NCI-H2107 treated with DMSO at 0.1 percent for 48 hours (cell line): ENCODE measurements around the gene XYLT2.
A peak's percentile ranks its signal among the peaks of the same experiment; 100 is the strongest.
"Not testable (repeated sequence)": the region's sequence is repeated elsewhere in the genome, so short reads cannot be mapped to it uniquely, and the experiment has no call there.

Source experiments
- DNase-seq: peaks from one replicate; lab custom pipeline; 2025; ENCODE audit not compliant: unreplicated experiment; lab: John Stamatoyannopoulos, UW

Gene XYLT2

DNA sequence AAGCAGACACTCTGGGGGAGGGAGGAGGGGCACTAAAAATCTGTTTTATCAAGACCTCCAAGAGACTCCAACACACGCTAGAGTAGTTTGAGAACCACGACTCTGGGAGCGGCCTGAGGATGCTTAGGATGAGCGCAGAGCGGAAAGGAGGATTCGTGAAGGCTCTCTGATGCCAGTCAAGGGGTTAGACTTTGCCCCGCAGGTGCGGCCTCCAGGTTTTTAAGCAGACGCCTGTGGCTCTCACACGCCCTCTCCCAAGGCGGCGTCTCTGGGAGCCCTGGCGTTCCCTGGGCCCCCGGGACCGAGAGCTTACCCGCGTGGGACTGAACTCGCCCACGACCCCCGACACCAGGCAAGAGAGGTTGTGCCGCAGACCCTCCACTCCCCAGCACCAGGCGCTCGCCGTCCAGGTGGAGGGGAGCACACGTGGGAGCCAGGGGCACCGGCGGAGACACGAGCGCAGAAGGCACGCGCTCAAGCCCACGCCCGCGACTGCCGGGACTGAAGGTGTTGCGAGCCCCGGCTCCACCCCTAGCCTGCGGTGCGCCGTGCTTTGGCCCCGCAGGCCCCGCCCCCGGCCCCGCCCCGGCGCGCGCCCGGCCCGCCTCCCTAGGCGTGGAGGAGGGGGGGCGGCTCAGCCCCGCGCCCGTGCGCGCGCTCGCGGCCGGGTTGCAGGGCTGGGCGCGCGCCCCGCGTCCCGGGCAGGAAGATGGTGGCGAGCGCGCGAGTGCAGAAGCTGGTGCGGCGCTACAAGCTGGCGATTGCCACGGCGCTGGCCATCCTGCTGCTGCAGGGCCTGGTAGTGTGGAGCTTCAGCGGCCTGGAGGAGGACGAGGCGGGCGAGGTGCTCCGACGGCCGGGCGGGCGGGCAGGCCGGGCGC is at the start of gene XYLT2:
XYLT2 (plus strand) TSS at position 695 of the 881 bp plus-strand sequence; CDS start at position 710, 15 bp downstream.
- DNase-seq: peak; percentile 23

DNA sequence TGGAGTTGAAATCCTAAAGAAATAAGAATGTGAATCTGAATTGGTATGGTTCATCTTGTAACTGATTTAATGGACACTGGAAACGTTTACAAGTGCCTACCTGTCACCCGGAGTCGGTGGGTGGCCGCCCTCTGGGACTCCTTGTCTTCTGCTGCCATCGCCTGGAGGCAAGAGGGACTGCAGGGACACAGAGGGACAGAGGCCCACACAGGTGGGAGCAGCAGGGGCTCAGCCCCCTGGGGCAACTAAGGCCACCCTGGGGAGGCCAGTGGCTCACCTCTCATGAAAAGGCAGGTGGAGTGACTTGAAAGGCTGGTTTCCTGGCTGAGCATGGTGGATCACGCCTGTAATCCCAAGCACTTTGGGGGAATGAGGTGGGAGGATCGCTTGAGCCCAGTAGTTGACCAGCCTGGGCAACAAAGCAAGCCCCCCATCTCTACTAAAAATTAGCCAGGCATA is 48.5 kb upstream of the XYLT2 start:
- DNase-seq: no peak

DNA sequence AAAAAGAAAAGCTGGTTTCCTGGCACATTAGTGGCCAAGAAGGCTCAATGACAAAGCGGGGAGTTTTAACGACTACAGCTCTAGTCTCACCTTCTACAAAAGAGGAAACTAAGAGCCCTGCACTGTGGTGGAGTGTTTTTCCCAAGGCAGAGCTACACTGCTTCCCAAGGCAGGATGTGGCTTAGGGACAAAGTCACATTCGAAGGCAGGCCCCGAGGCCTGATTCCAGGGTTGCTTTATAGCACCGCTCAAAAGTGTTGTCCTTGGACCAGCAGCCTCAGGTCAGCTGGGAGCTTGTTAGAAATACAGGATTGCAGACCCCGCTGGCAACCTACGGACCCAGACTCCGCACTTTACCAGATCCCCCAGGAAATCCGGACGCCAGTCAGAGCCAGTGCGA is 47.9 kb upstream of the XYLT2 start:
- no peak for DNase-seq

DNA sequence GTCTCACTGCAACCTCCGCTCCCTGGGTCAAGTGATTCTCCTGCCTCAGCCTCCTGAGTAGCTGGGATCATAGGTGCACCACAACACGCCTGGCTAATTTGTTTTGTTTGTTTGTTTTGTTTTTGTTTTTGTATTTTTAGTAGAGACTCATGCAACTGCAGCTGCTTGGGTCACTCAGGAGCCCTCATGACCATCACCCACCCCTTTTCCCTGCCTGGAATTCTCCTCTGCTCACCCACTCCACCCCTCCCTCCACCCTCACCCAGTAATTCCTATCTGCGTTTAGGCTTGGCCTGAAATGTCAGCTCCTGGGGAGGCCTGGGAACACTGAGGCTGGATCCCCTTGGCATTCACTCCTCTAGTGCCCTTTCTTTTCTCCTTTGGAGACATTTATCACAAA is 46.1 kb upstream of the XYLT2 start:
- no peak for DNase-seq

DNA sequence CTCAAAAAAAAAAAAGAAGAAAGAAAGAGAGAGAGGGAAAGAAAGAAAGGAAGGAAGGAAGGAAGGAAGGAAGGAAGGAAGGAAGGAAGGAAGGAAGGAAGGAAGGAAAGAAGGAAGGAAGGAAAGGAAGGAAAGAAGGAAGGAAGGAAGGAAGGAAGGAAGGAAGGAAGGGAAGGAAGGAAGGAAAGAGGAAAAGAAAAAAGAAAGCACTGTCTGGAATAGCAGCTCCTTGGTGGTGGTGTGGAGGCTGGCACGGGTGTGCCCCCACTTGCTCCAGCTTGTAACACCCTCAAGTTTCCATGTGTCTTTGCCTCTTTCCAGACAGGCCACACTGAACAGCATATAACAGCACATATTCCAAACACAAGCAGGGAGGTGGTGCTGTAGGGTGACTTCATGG is 45.1 kb upstream of the XYLT2 start:
- DNase-seq: not testable (repeated sequence)

DNA sequence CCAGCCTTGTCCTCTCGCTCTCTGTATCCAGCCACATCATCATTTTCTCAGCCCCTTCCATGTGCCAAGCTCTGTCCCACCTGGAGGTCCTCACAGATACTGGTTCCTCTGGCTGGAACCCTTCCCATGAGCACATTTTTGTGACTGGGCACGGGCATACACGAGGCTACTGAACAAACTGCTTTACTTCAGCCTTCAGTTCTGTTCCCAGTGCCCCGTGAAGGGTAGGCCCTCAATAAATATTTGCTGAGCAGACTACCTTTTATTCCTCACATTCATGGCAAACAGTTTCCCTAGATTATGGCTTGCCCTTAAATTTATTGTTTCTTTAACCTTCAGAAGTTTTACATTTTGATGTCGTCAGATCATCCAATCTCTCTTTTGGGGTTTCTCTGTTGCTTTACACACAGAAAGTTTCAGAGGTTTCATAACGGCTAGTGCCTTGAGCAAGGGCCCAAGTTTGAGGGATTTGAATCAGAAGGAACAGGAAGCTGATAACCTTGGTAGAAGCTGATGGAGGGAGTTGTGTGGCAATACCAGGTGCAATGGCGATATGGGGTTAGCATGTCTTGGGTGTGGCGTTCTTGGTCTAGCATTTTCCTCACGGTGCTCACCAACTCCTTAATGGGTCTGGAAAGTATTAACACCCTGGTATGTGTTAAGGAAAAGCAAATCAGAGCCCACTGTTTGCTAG is 43.9 kb upstream of the XYLT2 start:
- DNase-seq: no peak

DNA sequence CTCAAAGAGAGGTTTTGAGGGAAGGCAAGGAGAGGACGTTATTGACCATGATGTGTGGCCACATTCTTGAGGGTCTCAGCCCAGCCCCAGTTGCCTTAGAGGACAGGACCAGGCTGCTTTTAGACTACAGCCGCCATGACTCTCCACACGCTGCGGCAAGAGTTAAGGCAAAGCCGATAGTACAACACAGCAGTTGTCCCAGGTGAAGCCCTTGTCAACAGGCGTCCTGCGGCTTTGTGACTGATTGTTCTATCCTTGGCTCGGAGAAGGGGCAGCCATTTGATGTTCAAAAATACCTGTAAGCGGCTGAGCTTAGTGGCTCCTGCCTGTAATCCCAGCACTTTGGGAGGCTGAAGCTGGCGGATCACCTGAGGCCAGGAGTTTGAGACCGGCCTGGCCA is 42.9 kb upstream of the XYLT2 start:
- DNase-seq: no peak

DNA sequence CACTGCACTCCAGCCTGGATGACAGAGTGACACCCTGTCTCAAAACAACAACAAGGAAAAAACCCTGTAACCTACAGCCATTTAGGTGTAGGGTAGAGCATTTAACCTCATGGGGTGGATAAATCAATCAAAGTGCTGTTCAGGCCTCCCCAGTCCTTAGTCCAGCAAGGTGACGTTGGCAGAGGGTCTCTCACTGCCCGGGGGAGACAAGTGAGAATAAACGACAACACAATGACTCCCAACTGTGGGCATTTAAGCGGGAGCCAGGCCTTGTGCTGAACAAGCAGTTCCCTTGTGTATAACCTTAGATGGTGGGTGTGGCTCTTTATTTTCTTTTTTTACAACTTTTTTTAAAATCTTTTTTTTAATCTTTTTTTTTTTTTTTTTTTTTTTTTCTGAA is 42.3 kb upstream of the XYLT2 start:
- no peak for DNase-seq

DNA sequence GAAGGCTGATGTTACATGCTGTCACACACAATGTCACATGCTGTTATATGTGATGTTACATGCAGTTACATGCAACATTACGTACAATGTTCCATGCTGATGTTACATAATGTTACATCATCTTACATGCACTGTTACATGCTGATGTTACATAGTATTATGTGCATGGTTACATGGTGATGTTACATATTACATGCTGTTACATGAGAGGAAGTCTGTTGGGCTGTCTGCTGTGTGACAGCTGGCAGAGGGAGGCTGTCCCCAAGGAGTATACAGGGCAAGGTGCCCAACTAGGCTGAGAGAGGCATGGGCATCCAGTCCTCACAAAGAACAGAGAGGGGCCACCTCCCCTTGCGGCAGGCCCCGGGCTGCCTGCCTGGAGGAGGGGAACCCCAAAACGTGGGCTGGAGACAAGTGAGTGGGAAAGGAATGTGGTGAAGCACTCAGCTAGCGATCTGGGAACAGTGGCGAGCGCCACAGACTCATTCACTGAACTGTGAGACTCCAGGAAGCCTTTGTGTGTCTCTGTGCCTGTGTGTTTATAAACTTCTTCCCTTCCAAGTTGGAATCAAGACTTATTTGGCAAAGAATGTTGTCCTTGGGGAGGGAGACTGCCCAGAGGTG is 41.0 kb upstream of the XYLT2 start:
- no peak for DNase-seq

DNA sequence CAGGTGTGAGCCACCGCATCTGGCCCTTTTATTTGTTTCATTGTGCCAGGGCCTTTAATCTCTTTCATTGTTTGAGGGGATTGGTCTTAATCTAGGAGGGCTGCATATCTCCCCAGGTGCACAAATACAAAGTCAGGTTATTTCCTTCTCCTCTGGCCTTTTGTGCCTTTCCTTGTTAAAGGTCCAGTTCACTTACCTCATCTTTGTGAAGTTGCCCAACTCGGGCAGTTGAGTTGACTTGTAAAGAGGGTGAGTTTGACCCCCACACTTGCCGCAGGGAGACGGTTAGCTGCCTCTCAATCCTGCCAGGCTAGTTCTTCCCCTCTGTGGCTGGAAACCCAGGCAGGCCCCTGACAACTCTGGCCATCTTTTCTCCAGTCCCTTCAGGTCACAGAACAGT is 38.3 kb upstream of the XYLT2 start:
- DNase-seq: no peak

DNA sequence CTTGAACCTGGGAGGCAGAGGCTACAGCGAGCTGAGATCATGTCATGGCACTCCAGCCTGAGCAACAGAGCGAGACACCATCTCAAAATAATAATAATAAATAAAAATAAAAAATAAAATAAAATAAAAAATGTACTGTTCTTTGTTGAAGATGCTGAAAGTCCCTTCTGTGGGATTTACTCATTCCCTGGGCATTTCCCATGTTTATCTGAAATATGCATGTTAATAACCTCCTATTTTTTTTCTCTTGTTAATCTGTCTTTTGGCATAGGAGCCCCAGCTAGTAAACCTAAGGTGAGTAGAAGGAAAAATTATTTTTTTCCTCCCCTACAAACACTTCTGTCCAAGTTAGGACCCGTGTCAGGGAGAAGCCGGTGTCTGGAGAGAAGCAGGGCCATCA is 37.3 kb upstream of the XYLT2 start:
- no peak for DNase-seq

DNA sequence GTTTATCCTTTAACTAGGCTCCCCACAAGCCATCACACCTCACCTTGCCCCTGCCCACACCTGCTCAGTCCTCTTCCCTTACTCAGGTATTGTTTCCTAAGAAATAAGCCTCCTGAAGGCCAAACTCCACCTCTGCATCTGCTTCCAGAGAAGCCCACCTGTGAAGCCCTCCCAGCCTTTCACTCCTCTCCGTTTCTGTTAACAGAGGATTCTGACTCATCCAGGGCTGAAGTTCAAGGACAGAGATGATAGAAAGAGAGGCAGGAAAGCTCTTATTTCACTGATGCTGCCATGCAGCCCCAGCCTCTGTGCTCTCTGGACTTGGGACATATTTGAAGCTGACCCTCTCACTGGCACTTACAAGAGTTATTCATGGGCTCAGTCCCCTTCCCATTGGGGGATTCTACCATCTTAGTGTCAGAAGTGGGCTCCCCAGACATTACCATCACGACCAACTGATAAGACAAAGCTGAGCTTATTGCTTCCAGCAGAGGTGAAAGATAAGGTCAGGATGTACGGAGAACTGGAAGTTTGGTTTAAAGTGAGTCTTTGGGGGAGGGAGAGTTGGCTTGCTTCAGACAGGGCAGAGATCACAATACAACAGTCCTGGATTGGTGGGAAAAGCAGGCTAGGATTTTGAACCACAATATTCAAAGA is 35.3 kb upstream of the XYLT2 start:
- DNase-seq: no peak

DNA sequence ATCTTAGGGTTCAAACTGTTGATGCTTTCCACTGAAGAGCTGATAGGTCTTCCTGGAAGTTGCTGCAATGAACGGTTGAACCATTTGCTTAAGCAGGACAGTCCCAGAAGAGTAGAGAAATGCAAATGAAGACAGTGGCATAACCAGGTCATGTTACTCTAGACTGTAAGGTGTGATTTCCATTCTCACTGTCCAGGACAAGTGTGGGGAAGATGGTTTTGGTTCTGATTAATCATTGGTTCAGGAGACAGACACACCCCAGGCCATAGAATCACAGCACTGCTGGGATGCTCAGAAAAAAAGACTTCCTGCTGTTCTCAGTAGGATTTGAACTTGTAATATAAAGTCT is 34.8 kb upstream of the XYLT2 start:
- no peak for DNase-seq

DNA sequence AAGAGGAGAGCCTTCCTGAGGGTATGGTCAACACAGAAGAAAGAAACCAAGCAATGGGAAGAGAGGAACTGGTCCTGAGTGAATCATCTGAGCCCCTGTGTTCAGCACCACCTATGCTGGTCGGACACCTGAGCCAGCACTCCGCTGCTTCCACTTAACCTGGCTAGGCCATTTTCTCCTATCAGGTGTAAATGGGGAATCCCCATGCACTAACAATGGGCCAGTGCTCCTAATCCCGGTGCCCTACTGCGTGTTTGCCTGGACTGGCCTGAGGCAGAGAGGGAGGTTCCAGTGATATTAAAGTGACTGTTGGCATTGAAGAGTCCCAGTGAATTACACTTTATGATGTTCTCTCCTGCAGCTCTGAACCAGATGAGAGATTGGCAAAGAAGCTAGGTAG is 34.4 kb upstream of the XYLT2 start:
- no peak for DNase-seq

DNA sequence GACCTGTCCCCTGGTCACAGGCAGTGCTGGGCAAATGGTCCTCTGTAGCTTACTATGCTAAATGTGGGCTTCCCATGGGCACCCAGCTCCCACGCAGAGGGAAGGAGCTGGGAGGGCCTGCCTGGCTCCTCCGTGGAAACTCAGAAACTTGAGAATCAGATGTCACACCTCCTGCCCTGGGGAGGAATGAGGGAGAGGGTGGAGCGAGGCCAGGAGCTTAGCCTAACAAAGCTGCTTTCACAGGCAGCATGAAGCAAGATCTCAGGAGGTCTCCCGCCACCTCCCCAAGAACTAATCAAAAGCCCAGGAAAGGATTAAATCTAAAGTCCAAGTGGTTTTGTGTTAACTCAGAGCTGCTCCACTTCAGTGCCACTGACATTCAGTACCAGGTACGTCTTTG is 33.6 kb upstream of the XYLT2 start:
- DNase-seq: no peak

DNA sequence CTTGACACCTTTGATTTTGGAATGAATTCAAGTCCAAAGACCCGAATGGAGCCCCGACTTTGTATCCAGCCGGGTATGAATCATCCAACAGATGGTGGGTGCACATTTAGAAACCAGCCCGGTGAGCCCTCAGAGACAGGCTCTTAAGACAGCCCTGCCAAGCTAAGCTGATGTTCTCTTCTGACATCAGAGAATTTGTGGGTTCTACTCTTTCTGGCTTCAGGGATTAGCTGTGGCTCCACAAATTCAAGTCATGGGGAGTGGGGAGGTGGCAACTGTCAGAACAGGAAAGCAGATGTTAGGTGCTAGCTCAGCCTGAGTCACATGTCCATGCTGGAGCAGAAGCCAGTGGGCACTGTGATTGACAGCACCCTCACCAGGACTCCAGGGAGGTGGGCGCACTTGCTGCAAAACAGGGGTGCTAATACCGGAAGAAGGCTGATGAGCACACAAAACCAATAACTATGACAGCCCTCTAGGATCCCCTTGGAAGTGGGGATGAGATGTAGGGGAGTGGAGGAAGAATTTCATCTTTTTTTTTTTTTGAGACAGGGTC is 31.4 kb upstream of the XYLT2 start:
- DNase-seq: no peak

DNA sequence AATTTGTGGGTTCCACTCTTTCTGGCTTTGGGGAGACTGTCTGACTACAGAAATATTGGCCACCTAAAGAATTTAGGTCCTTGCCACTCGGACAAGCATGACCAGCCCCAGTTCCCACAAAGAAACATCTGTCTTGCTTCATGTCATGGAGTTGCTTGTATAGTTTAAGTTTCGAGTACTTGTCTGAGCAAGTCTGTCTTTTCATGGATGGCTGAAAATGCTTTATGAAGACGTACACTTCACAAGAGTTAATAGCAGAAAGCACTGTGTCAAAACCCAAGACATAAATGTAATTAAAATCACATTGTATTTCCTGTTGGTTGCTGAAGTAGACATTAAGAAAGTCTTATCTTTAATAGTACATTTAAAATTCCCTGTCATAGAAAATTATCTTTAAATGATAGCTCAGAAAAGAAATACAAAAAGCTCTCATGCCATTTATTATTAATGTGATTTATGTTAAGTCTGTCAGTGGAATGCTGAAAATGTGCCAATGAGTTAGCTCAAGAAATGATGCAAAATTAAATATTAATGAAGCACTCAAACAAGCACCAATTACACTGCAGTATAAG is 29.8 kb upstream of the XYLT2 start:
- peak; percentile 15 for DNase-seq

DNA sequence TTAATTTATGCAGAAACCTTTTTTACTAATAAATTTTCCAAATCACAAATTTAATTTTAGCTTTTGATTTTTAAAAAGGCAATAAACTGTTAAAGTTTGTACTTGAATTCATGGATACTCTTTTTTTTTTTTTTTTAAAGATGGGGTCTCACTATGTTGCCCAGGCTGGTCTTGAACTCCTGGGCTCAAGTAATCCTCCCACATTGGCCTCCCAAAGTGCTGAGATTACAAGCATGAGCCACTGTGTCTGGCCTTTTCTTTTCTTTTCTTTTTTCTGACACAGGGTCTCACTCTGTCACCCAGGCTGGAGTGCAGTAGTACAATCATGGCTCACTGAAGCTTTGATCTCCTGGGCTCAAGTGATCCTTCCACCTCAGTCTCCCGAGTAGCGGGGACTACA is 29.3 kb upstream of the XYLT2 start:
- not testable (repeated sequence) for DNase-seq

DNA sequence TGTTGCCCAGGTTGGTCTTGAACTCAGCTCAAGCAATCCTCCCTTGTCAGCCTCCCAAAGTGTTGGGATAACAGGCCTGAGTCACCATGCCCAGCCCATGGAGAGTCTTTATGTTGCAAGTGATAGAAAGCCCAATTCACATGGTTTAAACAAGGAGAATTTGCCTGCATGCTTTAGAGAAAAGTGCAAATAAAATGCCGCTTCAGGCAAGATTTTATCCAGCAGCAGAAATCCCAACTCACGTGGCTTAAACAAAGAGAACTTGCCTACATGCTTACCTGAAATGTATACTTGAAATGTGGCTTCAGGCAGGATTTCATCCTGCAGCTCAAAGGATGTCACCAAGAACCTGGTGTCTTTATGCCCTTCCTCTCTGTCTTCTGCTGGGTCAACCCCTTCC is 28.8 kb upstream of the XYLT2 start:
- DNase-seq: no peak

DNA sequence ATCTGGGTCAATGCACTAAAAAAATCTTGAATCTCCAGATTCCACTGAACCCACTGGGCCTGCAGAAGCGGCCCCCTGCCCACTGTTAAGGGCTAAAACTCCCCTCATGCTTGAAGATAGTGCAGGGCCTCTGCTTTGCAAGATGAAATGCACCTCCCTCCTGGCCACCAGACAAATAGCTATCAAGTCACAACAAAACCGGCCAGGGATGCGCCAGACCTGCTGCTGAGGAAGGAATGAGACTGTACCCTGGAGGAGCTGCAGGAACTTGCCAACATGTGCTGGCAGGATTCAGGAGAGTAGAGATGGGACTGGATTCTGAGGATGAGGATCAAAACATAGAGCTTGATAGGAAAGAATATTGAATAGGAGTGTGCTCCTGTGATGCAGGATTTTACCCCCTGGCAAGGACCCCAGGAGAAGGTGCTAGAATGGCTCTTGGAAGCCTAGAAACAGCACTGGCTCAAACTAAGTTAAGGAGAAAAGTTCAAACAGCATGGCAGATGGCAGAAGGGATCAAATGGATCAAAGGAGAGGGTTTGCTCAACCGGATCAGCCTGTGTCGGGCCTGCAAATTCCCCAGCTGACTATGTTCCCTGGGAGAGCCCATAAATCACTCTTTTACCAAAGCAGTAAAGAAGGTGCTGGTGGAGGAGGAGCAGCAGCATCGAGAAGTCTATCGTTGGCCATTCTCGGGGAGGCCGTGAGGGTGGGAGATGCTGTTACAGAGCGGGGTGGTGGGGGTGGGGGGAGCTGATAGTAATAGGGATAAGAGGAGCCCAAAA is 27.2 kb upstream of the XYLT2 start:
- DNase-seq: no peak
